HCT116 (cell line): Measurements from ENCODE around the gene ATAD3C. TPM values are rescaled to one million over a fixed set of nuclear protein-coding genes. Genes with fewer than 3 reads are reported as not detected.

Experiments
- ATAC-seq: fragments of 200-7000 bp; cut with Tn5 transposase; 2 replicates; pipeline ENCODE4 v1.9.1; 2020; ENCODE audit warnings: mild to moderate bottlenecking, moderate library complexity
- BruUV-seq: library from RNA; stranded (reverse); fragments of 400-500 nt; replicated peaks from 2 replicates; lab custom pipeline; 2021; lab: Mats Ljungman, UMichigan
- CTCF ChIA-PET: fragments of 300-600 bp; sonication (Branson Sonifier 250); formaldehyde crosslinking; loops from one replicate; lab custom pipeline; 2021; ENCODE audit warnings: antibody characterized with exemption; lab: Charles Lee
- POLR2A ChIA-PET: fragments of 300-600, 350-600 bp; sonication (Branson Sonifier 250); formaldehyde crosslinking; loops from one replicate; lab custom pipeline; 2021; ENCODE audit warnings: antibody characterized with exemption; lab: Charles Lee
- RAD21 ChIA-PET, 2 experiments: fragments of 300-600 bp; sonication (Branson Sonifier 250); formaldehyde crosslinking; loops; one replicate each; lab custom pipeline; 2023; ENCODE audit warnings: low total read pairs in 2 of 2; ENCODE audit not compliant: uncharacterized antibody in 2 of 2, unreplicated experiment in 2 of 2, low non-redundant PET in 1 of 2; lab: Charles Lee
- DNase-seq: peaks from one replicate; pipeline ENCODE4 v3.0.0-alpha.2; 2010; ENCODE audit warnings: low read depth, low spot score
- H2AFZ ChIP-seq: fragments of 200-600 bp; shearing (Covaris generic), sonication (generic); 2 replicates; pipeline ENCODE4 v1.6.1; 2017; ENCODE audit warnings: low read depth, mixed run types, mixed read lengths, antibody characterized with exemption, low read length; ENCODE audit not compliant: poor library complexity, severe bottlenecking
- H3K27ac ChIP-seq: 2 replicates; pipeline ENCODE4 v1.5.1; 2012; ENCODE audit warnings: low read depth, low read length
- H3K27me3 ChIP-seq: fragments of 200-600 bp; sonication (generic); 2 replicates; pipeline ENCODE4 v1.6.1; 2016; ENCODE audit warnings: mixed run types, low read length, mixed read lengths; ENCODE audit not compliant: insufficient read depth
- H3K36me3 ChIP-seq, 2 experiments: fragments of 200-500 bp in 1 of 2; fragments of 200-600 bp in 1 of 2; sonication (Bioruptor generic) in 1 of 2; sonication (generic) in 1 of 2; 2 replicates each; pipeline versions ENCODE4 v1.5.1 to v1.6.1; 2014 to 2016; ENCODE audit warnings: low read length in 2 of 2, inconsistent platforms in 1 of 2, mixed read lengths in 1 of 2, mixed run types in 1 of 2; ENCODE audit not compliant: insufficient read depth in 2 of 2, control insufficient read depth in 1 of 2
- H3K4me1 ChIP-seq, 2 experiments: fragments of 200-600 bp in 1 of 2; sonication (generic) in 1 of 2; 2 replicates each; pipeline versions ENCODE4 v1.5.1 to v1.6.1; 2012 to 2017; ENCODE audit warnings: low read length in 2 of 2, inconsistent platforms in 1 of 2, mild to moderate bottlenecking in 1 of 2, mixed read lengths in 1 of 2, mixed run types in 1 of 2, moderate library complexity in 1 of 2; ENCODE audit not compliant: insufficient read depth in 2 of 2, control insufficient read depth in 1 of 2
- H3K4me2 ChIP-seq: fragments of 200-600 bp; sonication (generic); 2 replicates; pipeline ENCODE4 v1.6.1; 2017; ENCODE audit warnings: mixed run types, low read length, mixed read lengths
- H3K4me3 ChIP-seq, 2 experiments: fragments of 200-600 bp in 1 of 2; sonication (generic) in 1 of 2; replicated peaks in 1 of 2; 2 replicates each; pipeline ENCODE4 v1.5.1; 2011 to 2016; ENCODE audit warnings: low read length in 2 of 2, control low read depth in 1 of 2, low read depth in 1 of 2, mild to moderate bottlenecking in 1 of 2, mixed read lengths in 1 of 2, mixed run types in 1 of 2
- H3K79me2 ChIP-seq: fragments of 200-600 bp; sonication (generic); 2 replicates; pipeline ENCODE4 v1.6.1; 2017; ENCODE audit warnings: mild to moderate bottlenecking, mixed run types, low read length, moderate library complexity, mixed read lengths; ENCODE audit not compliant: insufficient read depth
- H3K9ac ChIP-seq: fragments of 200-600 bp; sonication (generic); 2 replicates; pipeline ENCODE4 v1.6.1; 2016; ENCODE audit warnings: low read length, mixed read lengths
- H3K9me2 ChIP-seq: fragments of 200-600 bp; sonication (generic), shearing (Covaris generic); 2 replicates; pipeline ENCODE4 v1.6.1; 2017; ENCODE audit warnings: mixed run types, mild to moderate bottlenecking, moderate library complexity; ENCODE audit not compliant: insufficient read depth
- H3K9me3 ChIP-seq, 2 experiments: fragments of 200-500 bp in 1 of 2; fragments of 200-600 bp in 1 of 2; sonication (Bioruptor generic) in 1 of 2; sonication (generic) in 1 of 2; 2 replicates each; pipeline ENCODE4 v1.6.1; 2014 to 2017; ENCODE audit warnings: low read length in 2 of 2, mixed read lengths in 2 of 2, inconsistent platforms in 1 of 2, low read depth in 1 of 2, mild to moderate bottlenecking in 1 of 2, mixed run types in 1 of 2, moderate library complexity in 1 of 2; ENCODE audit not compliant: control insufficient read depth in 1 of 2, insufficient read depth in 1 of 2
- H4K20me1 ChIP-seq: fragments of 200-600 bp; sonication (generic), shearing (Covaris generic); 2 replicates; pipeline ENCODE4 v1.6.1; 2017; ENCODE audit warnings: mixed run types, mild to moderate bottlenecking, moderate library complexity; ENCODE audit not compliant: insufficient read depth
- ATF3 ChIP-seq: IDR thresholded peaks from 2 replicates; pipeline ENCODE4 v1.6.1; 2012
- CBX3 ChIP-seq: IDR thresholded peaks from 2 replicates; pipeline ENCODE4 v1.6.1; 2012; ENCODE audit warnings: low read depth
- CTCF ChIP-seq, 3 experiments: fragments of 200-600 bp in 1 of 3; sonication (generic) in 1 of 3; IDR thresholded peaks in 2 of 3; conservative IDR thresholded peaks in 1 of 3; 2 replicates each; pipeline ENCODE4 v1.5.1; 2012 to 2017; ENCODE audit warnings: low read depth in 2 of 3, low read length in 2 of 3, antibody characterized with exemption in 1 of 3, borderline replicate concordance in 1 of 3, control low read depth in 1 of 3, mild to moderate bottlenecking in 1 of 3, mixed read lengths in 1 of 3, mixed run types in 1 of 3, moderate library complexity in 1 of 3; ENCODE audit not compliant: insufficient read depth in 1 of 3
- EGR1 ChIP-seq: IDR thresholded peaks from 2 replicates; pipeline ENCODE4 v1.6.1; 2012; ENCODE audit warnings: low read depth
- JUND ChIP-seq: IDR thresholded peaks from 2 replicates; pipeline ENCODE4 v1.6.1; 2012
- POLR2A ChIP-seq: IDR thresholded peaks from 2 replicates; pipeline ENCODE4 v1.7.0; 2011; ENCODE audit warnings: borderline replicate concordance; ENCODE audit not compliant: insufficient read depth, insufficient read length; ENCODE audit errors: extremely low read depth
- POLR2AphosphoS5 ChIP-seq: IDR thresholded peaks from 2 replicates; pipeline ENCODE4 v1.6.1; 2011; ENCODE audit warnings: mild to moderate bottlenecking, low read depth, low read length, moderate library complexity
- REST ChIP-seq: IDR thresholded peaks from 2 replicates; pipeline ENCODE4 v1.6.1; 2012; ENCODE audit warnings: low read depth
- SRF ChIP-seq: IDR thresholded peaks from 2 replicates; pipeline ENCODE4 v1.6.1; 2012; ENCODE audit warnings: low read depth
- YY1 ChIP-seq: IDR thresholded peaks from 2 replicates; pipeline ENCODE4 v1.6.1; 2011; ENCODE audit warnings: low read length, low read depth, moderate library complexity, mild to moderate bottlenecking; ENCODE audit not compliant: insufficient replicate concordance; ENCODE audit errors: extremely low read depth
- ZFX ChIP-seq: fragments of 450-650 bp; IDR thresholded peaks from 2 replicates; pipeline ENCODE4 v1.6.1; 2017
- intact Hi-C: fragments of 100-400 bp; cut with micrococcal nuclease; formaldehyde crosslinking; loops from 2 replicates; pipeline ENCODE4 v1.10.0; 2022
- total RNA-seq: library from RNA; stranded (reverse); gene quantifications from one replicate; pipeline ENCODE4 v1.2.1, GENCODE V29; 2021; ENCODE audit not compliant: unreplicated experiment

The ATAD3C gene
- total RNA-seq, 1 experiment from 2014 or later: 0.61 TPM

GRCh38 chr1:1461721-1462317, 12.3 kb downstream of the ATAD3C start:
- intact Hi-C loops: no loop called here
- H4K20me1 ChIP-seq: no peaks in the 10 kb centered on the region
- no peak overlapping the region; the same call in 1 of the 2 replicates for H3K27ac ChIP-seq
- no TSS peak for BruUV-seq
- POLR2A ChIA-PET: no interaction called here
- CTCF ChIA-PET: interaction anchor here (1.0 kb wide), 1 partner anchor 87 kb away, joined by 3 read pairs; the partner anchor contains the start of gene AURKAIP1
- H3K4me3 ChIP-seq: no peak overlapping the region
- no peaks in the 10 kb centered on the region for H3K27me3 ChIP-seq
- RAD21 ChIA-PET: no interaction called here
- H2AFZ ChIP-seq: no peak overlapping the region
- DNase-seq (no peak), ATAC-seq (peak; percentile 57)
- TF ChIP-seq SRF: no peak
- TF ChIP-seq EGR1: no peak
- no peak for TF ChIP-seq CTCF (IDR thresholded peaks at IDR 0.05 in 2 of 3, conservative IDR thresholded peaks at IDR 0.05 in 1 of 3; ENCODE audit: borderline replicate concordance in 1 of 3, insufficient read depth in 1 of 3, low read depth in 2 of 3, low read length in 2 of 3)
- no peak for TF ChIP-seq YY1
- no peak for TF ChIP-seq POLR2A
- no peak for TF ChIP-seq ATF3
- no peak for TF ChIP-seq ZFX
- no peak for TF ChIP-seq CBX3
- no peak for TF ChIP-seq POLR2AphosphoS5
- no peak for TF ChIP-seq REST
- no peak for TF ChIP-seq JUND
- H3K79me2 ChIP-seq: no peaks in the 10 kb centered on the region
- H3K9me2 ChIP-seq: no peaks in the 10 kb centered on the region
- peaks cover 2 to 10% of the 10 kb centered on the region in 2 experiments; a peak in 2 of 4 replicates for H3K4me1 ChIP-seq
- H3K9ac ChIP-seq: no peak overlapping the region
- H3K9me3 ChIP-seq: no peaks in the 10 kb centered on the region
- H3K4me2 ChIP-seq: no peak overlapping the region
- no peaks in the 10 kb centered on the region for H3K36me3 ChIP-seq
